OCI-LY3 (cell line): Measurements from ENCODE around the gene TMEM59L.

ENCODE experiments used
- H2AFZ ChIP-seq: fragments of 200-600, 300-600 bp; shearing (Covaris generic); 2 replicates; pipeline ENCODE4 v1.6.0; 2014; ENCODE audit warnings: antibody characterized with exemption, low read depth, low read length
- H3K27ac ChIP-seq: fragments of 200-600, 300-600 bp; sonication (generic); 2 replicates; pipeline ENCODE4 v1.5.1; 2014; ENCODE audit warnings: mild to moderate bottlenecking, low read length, moderate library complexity, mixed read lengths
- H3K27me3 ChIP-seq: fragments of 200-600, 300-600 bp; sonication (generic); 2 replicates; pipeline ENCODE4 v1.6.1; 2014; ENCODE audit warnings: low read depth, low read length, mixed read lengths
- H3K36me3 ChIP-seq: fragments of 200-600, 300-600 bp; sonication (generic); replicated peaks from 2 replicates; pipeline ENCODE3; 2014; ENCODE audit warnings: low read depth, low read length, mixed read lengths
- H3K4me1 ChIP-seq: fragments of 300-600, 200-600 bp; sonication (generic); 2 replicates; pipeline ENCODE4 v1.6.1; 2014; ENCODE audit warnings: low read length, mixed read lengths
- H3K4me2 ChIP-seq: fragments of 200-600, 300-600 bp; sonication (generic); 2 replicates; pipeline ENCODE4 v1.6.1; 2014; ENCODE audit warnings: low read length, mixed read lengths
- H3K4me3 ChIP-seq: fragments of 300-600, 200-600 bp; sonication (generic); 2 replicates; pipeline ENCODE4 v1.5.1; 2014; ENCODE audit warnings: antibody characterized with exemption, mild to moderate bottlenecking, low read length, moderate library complexity
- H3K79me2 ChIP-seq: fragments of 300-600, 200-600 bp; shearing (Covaris generic); 2 replicates; pipeline ENCODE4 v1.6.1; 2014; ENCODE audit warnings: mild to moderate bottlenecking, low read length, mixed read lengths
- H3K9ac ChIP-seq: fragments of 300-600, 200-600 bp; shearing (Covaris generic); 2 replicates; pipeline ENCODE4 v1.6.0; 2014; ENCODE audit warnings: mild to moderate bottlenecking, low read length, moderate library complexity
- H3K9me3 ChIP-seq: fragments of 200-600, 300-600 bp; shearing (Covaris generic); 2 replicates; pipeline ENCODE4 v1.6.1; 2014; ENCODE audit warnings: low read length, mixed read lengths; ENCODE audit not compliant: insufficient read depth
- H4K20me1 ChIP-seq: fragments of 200-600, 300-600 bp; sonication (generic); 2 replicates; pipeline ENCODE4 v1.6.1; 2016; ENCODE audit warnings: low read length, mixed read lengths; ENCODE audit not compliant: insufficient read depth
- EZH2phosphoT487 ChIP-seq: fragments of 200-600 bp; shearing (Covaris generic); IDR thresholded peaks from 2 replicates; pipeline ENCODE4 v1.6.1; 2018; ENCODE audit warnings: antibody characterized with exemption, mixed run types, low read depth
- TF ChIP-seq, protein P1 (sequence below): fragments of 200-600, 300-600 bp; sonication (generic); IDR thresholded peaks from 2 replicates; pipeline ENCODE4 v1.5.1; 2014; ENCODE audit warnings: antibody characterized with exemption, low read length, low read depth

Gene TMEM59L

DNA sequence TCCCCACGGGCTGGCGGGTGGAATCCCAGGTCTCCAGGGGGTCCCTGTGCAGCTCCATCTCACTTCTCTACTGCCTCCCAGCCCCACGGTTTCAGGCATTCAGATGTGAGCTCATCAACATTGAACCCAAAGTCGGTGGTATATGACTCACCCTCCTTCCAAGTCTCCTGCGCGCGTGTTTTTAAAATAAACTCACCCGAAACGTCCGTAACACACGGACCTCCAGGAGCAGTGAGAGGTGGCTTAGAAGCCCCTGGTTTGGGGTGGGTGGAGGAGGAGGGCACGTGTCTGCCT, 56.8 kb downstream of the TMEM59L start:
- H3K27ac ChIP-seq = no peak overlapping the region
- H3K27me3 ChIP-seq = no peaks in the 10 kb centered on the region
- no peaks in the 10 kb centered on the region for H3K9me3 ChIP-seq
- H3K36me3 ChIP-seq = peaks cover 17% of the 10 kb centered on the region
- H3K4me1 ChIP-seq = peaks cover 10% of the 10 kb centered on the region; the same call in 1 of the 2 replicates
- peaks cover 8% of the 10 kb centered on the region; the same call in 1 of the 2 replicates for H4K20me1 ChIP-seq
- H3K4me3 ChIP-seq = no peak overlapping the region
- no peaks in the 10 kb centered on the region for H3K79me2 ChIP-seq
- no peak overlapping the region for H3K9ac ChIP-seq
- no peak overlapping the region for H3K4me2 ChIP-seq
- no peak overlapping the region for H2AFZ ChIP-seq
- no peak for TF ChIP-seq EZH2phosphoT487
- TF ChIP-seq, protein P1, sequence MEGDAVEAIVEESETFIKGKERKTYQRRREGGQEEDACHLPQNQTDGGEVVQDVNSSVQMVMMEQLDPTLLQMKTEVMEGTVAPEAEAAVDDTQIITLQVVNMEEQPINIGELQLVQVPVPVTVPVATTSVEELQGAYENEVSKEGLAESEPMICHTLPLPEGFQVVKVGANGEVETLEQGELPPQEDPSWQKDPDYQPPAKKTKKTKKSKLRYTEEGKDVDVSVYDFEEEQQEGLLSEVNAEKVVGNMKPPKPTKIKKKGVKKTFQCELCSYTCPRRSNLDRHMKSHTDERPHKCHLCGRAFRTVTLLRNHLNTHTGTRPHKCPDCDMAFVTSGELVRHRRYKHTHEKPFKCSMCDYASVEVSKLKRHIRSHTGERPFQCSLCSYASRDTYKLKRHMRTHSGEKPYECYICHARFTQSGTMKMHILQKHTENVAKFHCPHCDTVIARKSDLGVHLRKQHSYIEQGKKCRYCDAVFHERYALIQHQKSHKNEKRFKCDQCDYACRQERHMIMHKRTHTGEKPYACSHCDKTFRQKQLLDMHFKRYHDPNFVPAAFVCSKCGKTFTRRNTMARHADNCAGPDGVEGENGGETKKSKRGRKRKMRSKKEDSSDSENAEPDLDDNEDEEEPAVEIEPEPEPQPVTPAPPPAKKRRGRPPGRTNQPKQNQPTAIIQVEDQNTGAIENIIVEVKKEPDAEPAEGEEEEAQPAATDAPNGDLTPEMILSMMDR = no peak

DNA sequence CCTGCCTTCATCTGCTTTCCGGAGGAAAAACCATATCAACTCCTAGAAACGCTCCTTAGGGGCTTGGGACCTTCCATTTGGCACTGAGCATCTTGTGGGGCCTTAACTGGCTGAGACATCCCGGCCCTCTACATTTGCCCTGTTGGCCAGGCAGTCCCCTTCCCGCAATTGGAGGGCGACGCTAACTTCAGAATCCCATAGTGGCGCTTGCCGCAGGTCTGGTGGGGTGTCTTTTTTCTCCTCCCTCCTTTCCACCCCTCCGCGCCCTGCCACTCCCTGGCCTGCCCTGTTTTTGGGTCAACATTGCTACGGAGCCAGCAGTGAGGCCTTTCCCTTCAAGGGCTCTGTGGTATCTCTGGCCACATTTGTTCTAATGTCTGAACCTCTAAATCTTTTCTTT, 57.2 kb downstream of the TMEM59L start:
- Histone ChIP-seq H4K20me1 (peaks cover 8% of the 10 kb centered on the region; the same call in 1 of the 2 replicates), H3K4me1 (peaks cover 10% of the 10 kb centered on the region; the same call in 1 of the 2 replicates), H2AFZ (no peak overlapping the region), H3K4me3 (no peak overlapping the region), H3K36me3 (peaks cover 17% of the 10 kb centered on the region), H3K9me3 (no peaks in the 10 kb centered on the region), H3K4me2 (no peak overlapping the region), H3K27me3 (no peaks in the 10 kb centered on the region), H3K9ac (no peak overlapping the region), H3K27ac (no peak overlapping the region), H3K79me2 (no peaks in the 10 kb centered on the region)
- no peak for TF ChIP-seq EZH2phosphoT487
- TF ChIP-seq, protein P1 = no peak

DNA sequence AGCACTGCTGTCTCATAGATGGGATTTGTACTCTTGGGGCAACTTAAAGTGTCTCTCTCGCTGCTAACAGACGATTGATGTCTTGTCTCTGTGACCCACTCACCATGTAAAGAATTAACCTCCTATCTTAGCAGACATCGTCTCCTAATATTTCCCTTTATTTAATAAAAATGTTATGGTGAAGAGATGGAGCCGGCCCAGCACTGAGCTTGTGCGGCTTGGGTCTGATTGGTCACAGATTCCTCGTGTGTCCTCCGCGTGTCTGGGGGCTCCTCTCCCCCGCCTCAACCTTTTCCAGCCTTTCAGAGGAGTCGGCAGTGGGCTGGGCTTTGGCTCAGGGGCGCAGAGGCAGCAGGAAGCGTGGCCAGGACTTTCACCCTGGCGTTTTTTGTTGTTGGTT, 57.6 kb downstream of the TMEM59L start:
- no peak for TF ChIP-seq EZH2phosphoT487
- TF ChIP-seq, protein P1 = no peak
- Histone ChIP-seq H3K9ac (no peak overlapping the region), H3K4me2 (no peak overlapping the region), H3K36me3 (peaks cover 17% of the 10 kb centered on the region), H2AFZ (no peak overlapping the region), H3K4me1 (peaks cover 10% of the 10 kb centered on the region; the same call in 1 of the 2 replicates), H3K9me3 (no peaks in the 10 kb centered on the region), H3K4me3 (no peak overlapping the region), H4K20me1 (peaks cover 8% of the 10 kb centered on the region; the same call in 1 of the 2 replicates), H3K27me3 (no peaks in the 10 kb centered on the region), H3K27ac (no peak overlapping the region), H3K79me2 (no peaks in the 10 kb centered on the region)
